GM19372 (cell line): ENCODE data around the gene SPATA17.

Experiments
- ATAC-seq: cut with Tn5 transposase; IDR thresholded peaks from one replicate; pipeline ENCODE4 v1.9.1; 2021; ENCODE audit warnings: mild to moderate bottlenecking, low read depth, moderate library complexity; ENCODE audit not compliant: unreplicated experiment

Gene SPATA17

DNA sequence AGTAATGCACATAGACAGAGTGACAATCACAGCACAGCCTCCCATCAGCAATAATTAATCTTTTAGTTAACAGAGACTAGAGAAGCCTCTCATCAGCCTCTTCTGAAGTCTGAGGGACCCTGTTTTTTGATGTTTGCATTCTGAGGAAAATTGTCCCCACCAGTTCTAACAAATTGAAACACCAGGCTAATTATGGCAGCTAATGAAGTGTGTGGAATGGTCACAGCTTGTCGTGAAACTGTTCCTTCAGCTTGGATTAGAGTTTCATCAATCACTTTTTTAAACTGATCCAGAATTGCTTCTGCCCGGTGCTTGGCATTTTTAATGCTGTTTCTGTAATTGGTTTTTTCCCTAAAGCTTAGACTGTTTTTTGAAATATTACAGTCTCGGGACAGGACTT is 208.0 kb downstream of the SPATA17 start:
- no peak for ATAC-seq

- no peak for ATAC-seq
These were observed 215.6 kb downstream of the SPATA17 start for GRCh38 chr1:217846733-217847132.

GRCh38 chr1:217847643-217848042 is 216.5 kb downstream of the SPATA17 start:
- ATAC-seq: no peak

DNA sequence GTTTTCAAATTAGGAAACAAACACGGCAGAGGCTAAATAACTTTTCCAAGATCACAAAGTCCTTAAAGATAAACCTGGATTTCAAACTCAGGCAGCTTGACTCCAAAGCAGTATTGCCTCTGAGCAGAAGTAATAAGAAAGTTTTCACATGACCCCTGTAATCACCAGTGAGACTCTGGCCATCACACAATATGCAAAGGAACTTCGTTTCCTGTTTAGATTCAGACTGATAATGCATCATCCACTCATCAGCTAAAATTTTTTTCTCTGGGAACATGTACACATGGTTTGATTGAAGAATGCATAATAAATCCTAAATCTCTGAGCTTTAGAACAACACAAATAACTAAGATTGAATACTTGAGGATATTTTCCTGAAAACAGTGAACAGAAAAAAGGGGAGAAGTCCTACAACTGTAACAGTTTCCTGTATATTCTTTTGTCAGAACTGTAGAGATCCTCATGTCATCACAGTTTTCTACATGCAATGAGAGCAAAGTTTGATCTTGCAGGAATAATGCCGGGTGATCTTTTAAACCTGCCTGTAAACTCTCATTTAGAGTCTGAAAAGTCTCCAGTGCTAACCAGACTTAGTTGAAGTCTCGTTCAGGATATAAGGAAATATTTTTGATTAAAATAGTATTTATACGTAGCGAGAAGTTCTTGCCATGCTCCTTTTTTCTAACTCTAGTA is 225.3 kb downstream of the SPATA17 start:
- ATAC-seq: no peak

GRCh38 chr1:217857061-217857460 is 225.9 kb downstream of the SPATA17 start:
- no peak for ATAC-seq

DNA sequence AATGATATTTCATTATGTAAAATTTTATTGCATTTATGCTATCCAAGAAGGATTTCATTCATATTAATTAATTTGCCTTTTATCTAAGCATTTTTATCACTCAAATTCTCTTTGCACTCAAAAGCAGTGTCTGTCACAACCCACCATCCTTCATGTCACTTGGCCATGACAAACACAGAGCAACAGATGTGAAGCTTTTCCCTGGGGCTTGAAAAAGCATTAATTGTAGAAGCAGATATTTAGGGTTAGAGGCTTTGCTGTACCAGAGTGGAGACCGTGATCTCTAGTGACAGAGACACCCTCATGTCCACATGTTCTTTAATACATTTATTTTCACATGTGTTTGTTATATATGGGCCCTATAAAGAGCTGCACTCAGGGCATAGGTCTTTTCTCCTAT is 230.5 kb downstream of the SPATA17 start:
- ATAC-seq: no peak

DNA sequence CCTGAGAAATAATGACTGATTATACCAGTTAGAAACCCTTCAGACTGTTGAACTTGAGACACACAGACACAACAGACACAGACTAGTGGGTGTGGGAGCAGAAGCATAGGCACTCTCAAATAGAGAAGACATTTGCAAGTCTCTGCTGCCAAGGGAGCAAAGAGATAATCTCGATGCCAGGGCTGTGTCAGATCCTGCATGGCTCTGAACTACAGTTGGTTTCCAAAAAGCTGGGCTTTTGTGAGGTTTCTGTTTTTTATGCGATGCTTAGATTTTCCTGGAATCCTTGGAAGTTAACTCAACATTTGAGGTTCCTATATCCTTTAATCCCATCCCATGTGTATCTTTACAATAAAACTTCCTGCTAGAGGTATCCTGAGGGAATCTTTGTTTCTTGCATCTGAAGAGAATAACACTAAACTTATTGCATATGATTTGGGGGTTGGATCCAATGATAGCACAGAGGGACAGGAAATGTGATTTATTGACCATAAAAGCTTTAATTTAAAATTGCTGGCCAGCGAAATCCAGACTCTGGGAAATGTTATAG is 236.4 kb downstream of the SPATA17 start:
- ATAC-seq: no peak

DNA sequence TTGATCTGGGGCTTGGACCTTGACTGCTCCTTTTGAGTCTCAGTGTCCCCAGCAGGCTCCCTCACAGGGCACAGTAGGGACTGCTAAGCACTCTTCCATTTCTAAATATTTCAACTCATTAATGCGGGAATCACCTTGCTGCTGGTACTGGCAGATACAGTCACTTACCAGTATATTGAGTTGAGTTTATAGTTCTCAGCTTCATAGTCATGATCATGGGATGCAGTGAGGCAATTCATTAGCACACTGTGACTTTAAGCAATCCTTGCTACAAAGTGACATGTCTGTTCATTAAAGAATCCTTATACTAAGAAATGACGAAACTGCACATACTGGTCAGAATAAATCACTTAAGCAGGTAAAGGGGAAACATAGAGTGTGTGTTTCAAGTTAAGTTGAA is 240.8 kb downstream of the SPATA17 start:
- ATAC-seq: no peak

GRCh38 chr1:217875229-217875628 is 244.1 kb downstream of the SPATA17 start:
- no peak for ATAC-seq

GRCh38 chr1:217876401-217876800 is 245.3 kb downstream of the SPATA17 start:
- ATAC-seq: no peak

DNA sequence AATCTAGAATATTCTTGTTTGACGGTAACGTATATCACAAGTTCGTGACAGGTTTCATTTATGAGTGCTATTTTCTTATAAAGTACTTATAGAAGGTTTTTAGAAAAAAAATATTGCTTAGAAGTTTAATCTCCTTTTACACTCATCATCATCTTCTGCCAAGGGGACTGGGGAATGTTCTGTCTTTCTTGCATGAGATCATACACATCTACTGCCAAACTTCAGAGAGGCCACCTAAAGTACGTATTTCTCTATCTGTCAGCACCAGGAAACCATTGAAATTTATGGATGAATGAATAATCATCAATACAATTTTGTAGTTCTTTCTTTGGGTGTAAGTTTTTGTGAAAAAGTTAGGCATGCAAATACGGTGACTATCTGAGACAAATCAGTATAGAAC is 245.8 kb downstream of the SPATA17 start:
- ATAC-seq: no peak

GRCh38 chr1:217881131-217881543 is 250.0 kb downstream of the SPATA17 start:
- ATAC-seq: no peak

- ATAC-seq: no peak
These were observed 250.6 kb downstream of the SPATA17 start for GRCh38 chr1:217881607-217882332.

DNA sequence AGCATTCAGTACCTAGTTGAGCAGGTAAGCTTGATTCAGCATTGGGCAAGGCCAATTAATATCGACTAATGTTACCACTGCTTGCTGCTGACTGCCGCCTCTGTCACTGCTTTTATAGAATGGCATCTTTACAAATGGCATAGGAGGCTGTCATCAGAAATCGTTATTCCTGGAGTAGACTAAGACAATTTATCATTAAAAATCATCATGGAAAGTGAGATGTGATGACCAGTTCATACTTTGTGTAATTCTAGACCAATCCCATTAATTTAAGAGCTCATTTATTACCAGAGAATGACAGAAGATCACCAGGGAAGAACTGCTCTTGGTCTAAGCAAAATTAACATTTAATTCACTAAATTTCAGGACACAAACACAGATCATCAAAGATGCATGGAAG is 254.0 kb downstream of the SPATA17 start:
- ATAC-seq: no peak

DNA sequence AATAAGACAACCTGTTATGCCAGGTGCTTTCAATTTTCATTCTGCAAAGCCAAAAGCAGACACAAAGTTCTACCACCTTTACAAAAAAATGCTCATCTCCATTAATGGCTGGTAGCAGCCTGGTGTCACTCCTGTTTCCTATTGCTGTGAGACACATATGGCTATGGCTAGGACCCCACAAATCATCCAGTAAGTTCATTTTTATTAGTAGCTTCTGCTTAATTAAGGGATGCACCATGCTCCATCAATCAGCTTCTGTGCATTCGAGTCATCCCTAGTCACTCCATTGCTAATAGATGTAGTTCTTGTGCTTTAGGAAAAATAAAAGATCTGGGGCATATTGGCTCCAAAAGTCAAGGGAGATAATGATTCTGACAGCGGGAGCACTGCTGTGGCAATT is 257.2 kb downstream of the SPATA17 start:
- ATAC-seq: no peak

GRCh38 chr1:217889401-217889800 is 258.3 kb downstream of the SPATA17 start:
- no peak for ATAC-seq

DNA sequence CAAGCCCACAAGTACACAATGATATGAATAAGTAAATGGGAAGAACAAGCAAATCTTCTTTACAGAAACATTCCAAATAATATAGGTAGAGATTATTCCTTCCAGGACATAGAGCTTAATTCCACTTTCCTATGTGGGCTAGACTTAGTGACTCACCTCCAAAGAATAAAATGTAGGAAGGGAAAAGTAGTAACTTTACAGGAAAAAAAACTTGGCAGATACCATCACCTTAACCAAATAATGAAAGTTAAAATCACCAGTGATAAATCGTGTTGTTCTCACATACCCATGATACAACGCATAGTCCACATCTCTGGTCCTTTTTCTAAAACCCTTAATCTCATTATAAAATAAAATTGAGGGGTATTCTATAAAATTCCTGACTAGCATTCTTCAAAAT is 260.8 kb downstream of the SPATA17 start:
- ATAC-seq: no peak

DNA sequence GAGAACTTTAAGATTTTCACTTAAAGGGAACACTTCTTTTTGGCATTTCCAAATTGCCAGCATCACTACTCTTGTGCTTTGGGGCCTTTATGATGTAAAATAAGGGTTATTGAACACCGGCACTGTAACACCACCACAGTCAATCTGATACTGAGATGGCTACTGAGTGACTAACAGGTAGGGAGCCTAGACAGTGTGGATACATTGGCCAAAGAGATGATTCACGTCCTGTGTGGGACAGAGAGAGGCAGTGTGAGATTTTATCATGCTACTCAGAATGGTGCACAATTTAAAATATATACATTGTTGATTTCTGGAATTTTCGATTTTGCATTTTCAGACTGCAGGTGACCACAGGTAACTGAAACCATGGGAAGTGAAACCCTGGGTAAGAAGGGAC is 261.6 kb downstream of the SPATA17 start:
- no peak for ATAC-seq

DNA sequence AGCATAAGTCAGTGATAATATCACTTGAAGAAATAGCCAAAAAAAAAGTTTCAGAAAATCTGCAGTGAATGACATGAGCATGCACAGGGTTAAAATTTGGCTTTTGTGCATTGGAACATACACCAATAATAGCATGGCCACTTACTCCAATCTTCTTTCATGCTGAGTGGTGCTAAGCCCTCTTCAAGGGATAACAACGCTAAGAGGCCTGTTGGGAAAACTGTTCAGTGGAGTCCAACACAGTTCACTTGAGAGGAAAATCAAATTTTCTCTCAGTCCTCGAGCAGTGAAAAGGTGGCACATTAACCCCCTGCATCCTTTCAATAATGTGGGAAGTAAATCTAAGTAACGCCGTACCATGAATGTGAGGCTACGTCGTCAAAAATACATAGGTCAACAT is 264.7 kb downstream of the SPATA17 start:
- ATAC-seq: no peak

- ATAC-seq: no peak
These were observed 265.3 kb downstream of the SPATA17 start for GRCh38 chr1:217896490-217896889.

DNA sequence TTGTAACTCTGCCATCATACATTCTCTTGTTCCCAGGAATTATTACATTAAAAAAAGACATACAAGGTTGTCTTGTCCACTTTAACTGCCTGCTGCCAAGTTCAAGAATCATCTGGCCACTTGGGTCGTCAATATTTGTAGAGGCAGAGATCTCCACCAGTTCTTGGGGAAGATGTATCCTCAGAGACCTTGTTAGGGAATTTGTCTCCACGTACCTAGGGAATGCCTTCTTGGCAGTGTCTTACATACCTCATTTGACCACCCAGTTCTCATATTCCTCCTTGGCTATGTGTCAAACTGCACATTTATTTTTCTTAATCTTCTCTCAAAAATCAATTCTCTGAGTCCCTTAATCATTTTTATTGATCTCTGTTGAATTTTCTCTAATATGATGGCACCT is 266.0 kb downstream of the SPATA17 start:
- no peak for ATAC-seq

DNA sequence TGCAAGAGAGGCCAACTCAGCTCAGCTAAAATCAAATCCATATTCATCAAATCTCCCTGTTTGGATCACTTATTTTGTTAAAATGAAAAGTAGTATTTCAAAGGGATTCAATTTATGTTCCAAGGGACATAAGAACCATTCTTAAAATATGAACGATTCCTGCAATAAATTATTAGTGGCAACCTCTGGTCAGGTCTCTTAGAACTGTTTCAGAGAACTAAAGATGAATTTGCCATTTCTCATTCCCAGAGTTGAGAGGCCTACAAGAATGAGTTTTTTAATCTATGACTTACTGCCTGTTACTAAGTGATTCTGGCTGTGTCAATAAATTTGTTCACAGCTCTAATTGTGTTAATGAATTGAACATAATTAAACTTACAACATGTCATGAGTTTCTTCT is 268.5 kb downstream of the SPATA17 start:
- no peak for ATAC-seq
